ENCODE results near the gene ARL17B.
"Not testable (repeated sequence)": the region's sequence is repeated elsewhere in the genome, so short reads cannot be mapped to it uniquely, and the experiment has no call there.

The ARL17B gene

GRCh38 chr17:46361755-46362154 is at the start of gene ARL17B:
TSS of gene ARL17B (minus strand) at chr17:46361766. CDS start at chr17:46358397, 3,369 bp downstream.
- in situ Hi-C loops (cut with MboI; ENCODE audit: low sequenced_read_pairs): not testable (repeated sequence)

- in situ Hi-C loops (cut with MboI; ENCODE audit: low sequenced_read_pairs): not testable (repeated sequence)
These were observed 48.3 kb upstream of the ARL17B start for GRCh38 chr17:46409864-46410263.

- in situ Hi-C loops (cut with MboI; ENCODE audit: low sequenced_read_pairs): not testable (repeated sequence)
These were observed 45.6 kb upstream of the ARL17B start for GRCh38 chr17:46407155-46407554.

GRCh38 chr17:46401033-46401787 is 39.6 kb upstream of the ARL17B start:
- in situ Hi-C loops (cut with MboI; ENCODE audit: low sequenced_read_pairs): not testable (repeated sequence)

- in situ Hi-C loops (cut with MboI; ENCODE audit: low sequenced_read_pairs): not testable (repeated sequence)
These were observed 39.0 kb upstream of the ARL17B start for GRCh38 chr17:46400543-46400942.

GRCh38 chr17:46399993-46400392 is 38.4 kb upstream of the ARL17B start:
- in situ Hi-C loops (cut with MboI; ENCODE audit: low sequenced_read_pairs): not testable (repeated sequence)

- in situ Hi-C loops (cut with MboI; ENCODE audit: low sequenced_read_pairs): not testable (repeated sequence)
These were observed 34.7 kb upstream of the ARL17B start for GRCh38 chr17:46396292-46396691.

GRCh38 chr17:46393702-46394101 is 32.1 kb upstream of the ARL17B start:
- in situ Hi-C loops (cut with MboI; ENCODE audit: low sequenced_read_pairs): not testable (repeated sequence)

GRCh38 chr17:46385491-46385890 is 23.9 kb upstream of the ARL17B start:
- in situ Hi-C loops (cut with MboI; ENCODE audit: low sequenced_read_pairs): not testable (repeated sequence)

GRCh38 chr17:46383118-46383517 is 21.6 kb upstream of the ARL17B start:
- in situ Hi-C loops (cut with MboI; ENCODE audit: low sequenced_read_pairs): not testable (repeated sequence)

GRCh38 chr17:46373418-46373817 is 11.9 kb upstream of the ARL17B start:
- in situ Hi-C loops (cut with MboI; ENCODE audit: low sequenced_read_pairs): not testable (repeated sequence)

GRCh38 chr17:46372236-46373229 is 11.0 kb upstream of the ARL17B start:
- in situ Hi-C loops (cut with MboI; ENCODE audit: low sequenced_read_pairs): not testable (repeated sequence)

- in situ Hi-C loops (cut with MboI; ENCODE audit: low sequenced_read_pairs): not testable (repeated sequence)
These were observed 6.0 kb upstream of the ARL17B start for GRCh38 chr17:46367520-46367919.

- in situ Hi-C loops (cut with MboI; ENCODE audit: low sequenced_read_pairs): not testable (repeated sequence)
These were observed 326 bp downstream of the ARL17B start for GRCh38 chr17:46361145-46361735.

GRCh38 chr17:46353856-46354255 is 7.7 kb downstream of the ARL17B start:
- in situ Hi-C loops (cut with MboI; ENCODE audit: low sequenced_read_pairs): not testable (repeated sequence)

GRCh38 chr17:46349060-46349459 is 12.5 kb downstream of the ARL17B start:
- in situ Hi-C loops (cut with MboI; ENCODE audit: low sequenced_read_pairs): not testable (repeated sequence)

- in situ Hi-C loops (cut with MboI; ENCODE audit: low sequenced_read_pairs): not testable (repeated sequence)
These were observed 13.2 kb downstream of the ARL17B start for GRCh38 chr17:46348345-46348744.

GRCh38 chr17:46342131-46342530 is 19.4 kb downstream of the ARL17B start:
- in situ Hi-C loops (cut with MboI; ENCODE audit: low sequenced_read_pairs): not testable (repeated sequence)

- in situ Hi-C loops (cut with MboI; ENCODE audit: low sequenced_read_pairs): not testable (repeated sequence)
These were observed 20.3 kb downstream of the ARL17B start for GRCh38 chr17:46341220-46341619.

GRCh38 chr17:46294831-46295230 is 66.7 kb downstream of the ARL17B start, which contains the start of gene LRRC37A:
TSS of gene LRRC37A (plus strand) at chr17:46295131. CDS start at chr17:46295134, 3 bp downstream.
- in situ Hi-C loops (cut with MboI; ENCODE audit: low sequenced_read_pairs): not testable (repeated sequence)

- in situ Hi-C loops (cut with MboI; ENCODE audit: low sequenced_read_pairs): not testable (repeated sequence)
These were observed 69.9 kb downstream of the ARL17B start for GRCh38 chr17:46291618-46292017.

Data from hTERT RPE-1 (cell line).